Activated CD8-positive, alpha-beta memory T cell treated with anti-CD3 and anti-CD28 coated beads, Interleukin-2, amount 10 ng/mL, durations not matched to agents 7 days and 5 days (primary cell): Measurements from ENCODE around the gene MAPKAPK2. TPM values are rescaled to one million over a fixed set of nuclear protein-coding genes. Genes with fewer than 3 reads are reported as not detected.

ENCODE experiments used
- ATAC-seq: fragments of 150-1000 bp; cut with Tn5 transposase; one replicate; pipeline ENCODE4 v1.10.0; 2021; ENCODE audit warnings: moderate library complexity
- CTCF ChIA-PET: fragments of 350-600 bp; sonication (Branson Sonifier 250); formaldehyde crosslinking; loops from one replicate; lab custom pipeline; 2021; ENCODE audit warnings: antibody characterized with exemption; lab: Charles Lee
- DNase-seq: peaks from one replicate; pipeline ENCODE4 v3.0.0-alpha.2; 2020
- H3K27ac Mint-ChIP-seq: one replicate; pipeline ENCODE4 v1.8.0; 2021; ENCODE audit warnings: mild to moderate bottlenecking, mixed read lengths
- H3K27me3 Mint-ChIP-seq: one replicate; pipeline ENCODE4 v1.8.0; 2021; ENCODE audit warnings: mixed read lengths
- H3K36me3 Mint-ChIP-seq: one replicate; pipeline ENCODE4 v1.8.0; 2021; ENCODE audit warnings: mild to moderate bottlenecking, mixed read lengths
- H3K4me1 Mint-ChIP-seq: one replicate; pipeline ENCODE4 v1.8.0; 2021; ENCODE audit warnings: mixed read lengths
- H3K4me3 Mint-ChIP-seq: one replicate; pipeline ENCODE4 v1.8.0; 2021; ENCODE audit warnings: mild to moderate bottlenecking, moderate library complexity, mixed read lengths
- H3K9me3 Mint-ChIP-seq: one replicate; pipeline ENCODE4 v1.8.0; 2022; ENCODE audit warnings: low read depth, mixed read lengths
- total RNA-seq, 2 experiments: library from RNA; stranded (reverse); gene quantifications; one replicate each; pipeline ENCODE4 v1.2.3, GENCODE V29; 2021

The MAPKAPK2 gene
- total RNA-seq, 2 experiments from 2014 or later = 85.7 to 93.8 TPM

- no peak for ATAC-seq
- no peak overlapping the region for H3K27ac Mint-ChIP-seq
- H3K36me3 Mint-ChIP-seq = peaks cover 12% of the 10 kb centered on the region
- H3K4me3 Mint-ChIP-seq = no peak overlapping the region
- CTCF ChIA-PET = interaction anchor here (19.9 kb wide), 1 partner anchor 9 kb away, joined by 418 read pairs; no protein-coding TSS in a partner anchor
- H3K9me3 Mint-ChIP-seq = no peaks in the 10 kb centered on the region
- DNase-seq = no peak
- H3K27me3 Mint-ChIP-seq = peaks cover 1% of the 10 kb centered on the region
- no peaks in the 10 kb centered on the region for H3K4me1 Mint-ChIP-seq
These were observed 32.5 kb upstream of the MAPKAPK2 start for GRCh38 chr1:206651958-206652890.

- H3K4me1 Mint-ChIP-seq = peaks cover 7% of the 10 kb centered on the region
- no peaks in the 10 kb centered on the region for H3K9me3 Mint-ChIP-seq
- H3K4me3 Mint-ChIP-seq = no peak overlapping the region
- H3K27me3 Mint-ChIP-seq = peaks cover 8% of the 10 kb centered on the region
- DNase-seq = no peak
- H3K27ac Mint-ChIP-seq = no peak overlapping the region
- no peak for ATAC-seq
- peaks cover 5% of the 10 kb centered on the region for H3K36me3 Mint-ChIP-seq
- CTCF ChIA-PET = interaction anchor here (0.6 to 16.0 kb wide), 5 partner anchors 10 to 123 kb away, joined by 3 to 418 read pairs (median 3); partner anchors contain the start of gene DYRK3
These were observed 30.8 kb upstream of the MAPKAPK2 start for GRCh38 chr1:206653715-206654459.

GRCh38 chr1:206654828-206655227 is 29.9 kb upstream of the MAPKAPK2 start:
- H3K27ac Mint-ChIP-seq = no peak overlapping the region
- ATAC-seq = no peak

GRCh38 chr1:206655471-206655882 is 29.2 kb upstream of the MAPKAPK2 start:
- Mint-ChIP-seq H3K27ac (no peak overlapping the region), H3K9me3 (no peaks in the 10 kb centered on the region), H3K4me3 (no peak overlapping the region), H3K4me1 (peaks cover 7% of the 10 kb centered on the region), H3K36me3 (peaks cover 2% of the 10 kb centered on the region), H3K27me3 (peaks cover 8% of the 10 kb centered on the region)
- no peak for ATAC-seq
- no peak for DNase-seq
- CTCF ChIA-PET = interaction anchor here (0.7 to 16.0 kb wide), 8 partner anchors 9 to 327 kb away, joined by 3 to 418 read pairs (median 4); partner anchors contain the start of gene DYRK3

More at GRCh38 chr1:206654828-206655227, 29.9 kb upstream of the MAPKAPK2 start:
- Mint-ChIP-seq H3K4me1 (peaks cover 7% of the 10 kb centered on the region), H3K9me3 (no peaks in the 10 kb centered on the region), H3K27me3 (peaks cover 8% of the 10 kb centered on the region), H3K4me3 (no peak overlapping the region), H3K36me3 (peaks cover 2% of the 10 kb centered on the region)
- no peak for DNase-seq
- CTCF ChIA-PET = interaction anchor here (1.0 to 16.0 kb wide), 5 partner anchors 9 to 110 kb away, joined by 3 to 418 read pairs (median 33); partner anchors contain the start of gene DYRK3

- H3K27me3 Mint-ChIP-seq = peaks cover 8% of the 10 kb centered on the region
- no peak overlapping the region for H3K27ac Mint-ChIP-seq
- CTCF ChIA-PET = interaction anchor here (1.1 to 16.0 kb wide), 8 partner anchors 15 to 325 kb away, joined by 3 to 418 read pairs (median 10); partner anchors contain the start of gene DYRK3
- ATAC-seq (no peak), DNase-seq (no peak)
- H3K4me1 Mint-ChIP-seq = peaks cover 7% of the 10 kb centered on the region
- H3K9me3 Mint-ChIP-seq = no peaks in the 10 kb centered on the region
- no peak overlapping the region for H3K4me3 Mint-ChIP-seq
- no peaks in the 10 kb centered on the region for H3K36me3 Mint-ChIP-seq
These were observed 27.8 kb upstream of the MAPKAPK2 start for GRCh38 chr1:206656936-206657335.

- no peaks in the 10 kb centered on the region for H3K36me3 Mint-ChIP-seq
- H3K27me3 Mint-ChIP-seq = peaks cover 14% of the 10 kb centered on the region
- ATAC-seq = no peak
- CTCF ChIA-PET = interaction anchor here (0.7 to 16.0 kb wide), 19 partner anchors 14 to 324 kb away, joined by 3 to 418 read pairs (median 7); partner anchors contain the start of gene DYRK3
- H3K27ac Mint-ChIP-seq = no peak overlapping the region
- DNase-seq = no peak
- H3K4me1 Mint-ChIP-seq = peaks cover 12% of the 10 kb centered on the region
- no peak overlapping the region for H3K4me3 Mint-ChIP-seq
- no peaks in the 10 kb centered on the region for H3K9me3 Mint-ChIP-seq
These were observed 27.0 kb upstream of the MAPKAPK2 start for GRCh38 chr1:206657751-206658150.

GRCh38 chr1:206658264-206658980 is 26.3 kb upstream of the MAPKAPK2 start:
- H3K4me3 Mint-ChIP-seq = no peak overlapping the region
- H3K4me1 Mint-ChIP-seq = peaks cover 19% of the 10 kb centered on the region
- peaks cover 21% of the 10 kb centered on the region for H3K27me3 Mint-ChIP-seq
- H3K27ac Mint-ChIP-seq = no peak overlapping the region
- peak; percentile 82 for ATAC-seq
- no peaks in the 10 kb centered on the region for H3K36me3 Mint-ChIP-seq
- CTCF ChIA-PET = interaction anchor here (0.7 to 16.0 kb wide), 28 partner anchors 13 to 324 kb away, joined by 3 to 418 read pairs (median 6); partner anchors contain the start of genes DYRK3, EIF2D and FCMR
- H3K9me3 Mint-ChIP-seq = no peaks in the 10 kb centered on the region
- DNase-seq = peak; percentile 64

- CTCF ChIA-PET = interaction anchor here (0.6 to 16.0 kb wide), 25 partner anchors 13 to 325 kb away, joined by 3 to 418 read pairs (median 6); partner anchors contain the start of genes DYRK3, EIF2D and FCMR
- Mint-ChIP-seq H3K36me3 (no peaks in the 10 kb centered on the region), H3K4me3 (no peak overlapping the region), H3K27me3 (peaks cover 24% of the 10 kb centered on the region), H3K9me3 (no peaks in the 10 kb centered on the region), H3K27ac (no peak overlapping the region), H3K4me1 (peaks cover 22% of the 10 kb centered on the region)
- no peak for ATAC-seq
- DNase-seq = no peak
These were observed 25.8 kb upstream of the MAPKAPK2 start for GRCh38 chr1:206658981-206659273.

GRCh38 chr1:206660136-206660535 is 24.6 kb upstream of the MAPKAPK2 start:
- H3K27ac Mint-ChIP-seq = no peak overlapping the region
- H3K36me3 Mint-ChIP-seq = no peaks in the 10 kb centered on the region
- CTCF ChIA-PET = interaction anchor here (0.8 to 16.0 kb wide), 11 partner anchors 12 to 252 kb away, joined by 3 to 418 read pairs (median 9); partner anchors contain the start of genes DYRK3 and EIF2D
- H3K9me3 Mint-ChIP-seq = no peaks in the 10 kb centered on the region
- H3K27me3 Mint-ChIP-seq = peaks cover 31% of the 10 kb centered on the region
- DNase-seq (no peak), ATAC-seq (no peak)
- peaks cover 24% of the 10 kb centered on the region for H3K4me1 Mint-ChIP-seq
- H3K4me3 Mint-ChIP-seq = no peak overlapping the region

- ATAC-seq (no peak), DNase-seq (no peak)
- peaks cover 40% of the 10 kb centered on the region for H3K27me3 Mint-ChIP-seq
- peaks cover 24% of the 10 kb centered on the region for H3K4me1 Mint-ChIP-seq
- CTCF ChIA-PET = interaction anchor here (0.9 to 16.0 kb wide), 6 partner anchors 11 to 325 kb away, joined by 3 to 418 read pairs (median 60); partner anchors contain the start of gene DYRK3
- no peak overlapping the region for H3K4me3 Mint-ChIP-seq
- H3K27ac Mint-ChIP-seq = no peak overlapping the region
- H3K9me3 Mint-ChIP-seq = no peaks in the 10 kb centered on the region
- H3K36me3 Mint-ChIP-seq = no peaks in the 10 kb centered on the region
These were observed 23.4 kb upstream of the MAPKAPK2 start for GRCh38 chr1:206661161-206661820.

GRCh38 chr1:206662396-206663092 is 22.2 kb upstream of the MAPKAPK2 start:
- H3K4me1 Mint-ChIP-seq = peaks cover 24% of the 10 kb centered on the region
- no peak overlapping the region for H3K27ac Mint-ChIP-seq
- CTCF ChIA-PET = interaction anchor here (0.6 to 16.0 kb wide), 28 partner anchors 8 to 319 kb away, joined by 3 to 418 read pairs (median 14); partner anchors contain the start of genes DYRK3, EIF2D, MAPKAPK2 and RASSF5
- no peak for ATAC-seq
- no peak for DNase-seq
- H3K27me3 Mint-ChIP-seq = peaks cover 37% of the 10 kb centered on the region
- no peaks in the 10 kb centered on the region for H3K36me3 Mint-ChIP-seq
- no peak overlapping the region for H3K4me3 Mint-ChIP-seq
- no peaks in the 10 kb centered on the region for H3K9me3 Mint-ChIP-seq
